Measurements from ENCODE around the gene LBR. TPM values are rescaled to one million over a fixed set of nuclear protein-coding genes. Genes with fewer than 3 reads are reported as not detected.

LBR gene
- total and polyA plus RNA-seq, 9 donors = 22.4 to 60.9 (median 43.0) TPM

- DNase-seq = no peak
- Histone ChIP-seq H3K4me1 (ENCODE audit: insufficient read depth) (peaks cover 10% of the 10 kb centered on the region), H3K9me3 (no peaks in the 10 kb centered on the region), H3K27ac (no peak overlapping the region), H3K27me3 (no peaks in the 10 kb centered on the region), H3K36me3 (no peaks in the 10 kb centered on the region), H3K4me3 (no peak overlapping the region)
- TF ChIP-seq EP300 (IDR thresholded peaks at IDR 0.05) (no peak), POLR2A (IDR thresholded peaks at IDR 0.05) (no peak), CTCF (IDR thresholded peaks at IDR 0.05) (no peak)
- intact Hi-C loops (cut with DNase I) = no loop called here
- 76 to 78% (median 77%) methylated on average over 14 of the region's 14 CpGs for WGBS, 3 donors
These were observed 5.7 kb downstream of the LBR start for GRCh38 chr1:225422031-225422605.

DNA sequence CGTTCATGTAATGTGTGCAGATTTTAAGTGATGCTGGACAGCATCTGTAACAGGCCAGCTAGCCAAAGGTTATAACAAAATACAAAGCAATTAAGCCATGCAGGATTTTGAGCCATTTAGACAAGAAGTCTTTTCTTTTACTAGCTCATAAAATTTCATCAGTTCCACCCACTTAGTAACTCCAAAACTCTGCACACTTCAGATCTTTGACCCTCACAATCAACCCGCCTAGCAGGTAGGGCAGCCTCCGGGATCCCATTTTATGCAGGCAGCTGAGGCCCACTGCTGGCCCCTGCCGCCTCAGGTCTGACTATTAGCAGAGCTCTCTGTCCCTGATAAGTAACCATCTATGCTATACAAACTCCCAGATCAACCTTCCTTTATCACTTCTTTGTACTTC, 9.2 kb downstream of the LBR start:
- DNase-seq = no peak
- H3K4me1 ChIP-seq (ENCODE audit: insufficient read depth) = no peaks in the 10 kb centered on the region
- intact Hi-C loops (cut with DNase I) = no loop called here
- H3K27ac ChIP-seq = no peak overlapping the region
- WGBS, 3 donors = 93 to 97% (median 94%) methylated on average over 4 of the region's 4 CpGs
- H3K27me3 ChIP-seq = no peaks in the 10 kb centered on the region
- TF ChIP-seq POLR2A (IDR thresholded peaks at IDR 0.05) (no peak), EP300 (IDR thresholded peaks at IDR 0.05) (no peak), CTCF (IDR thresholded peaks at IDR 0.05) (no peak)
- H3K36me3 ChIP-seq = no peaks in the 10 kb centered on the region
- no peaks in the 10 kb centered on the region for H3K9me3 ChIP-seq
- no peak overlapping the region for H3K4me3 ChIP-seq

DNA sequence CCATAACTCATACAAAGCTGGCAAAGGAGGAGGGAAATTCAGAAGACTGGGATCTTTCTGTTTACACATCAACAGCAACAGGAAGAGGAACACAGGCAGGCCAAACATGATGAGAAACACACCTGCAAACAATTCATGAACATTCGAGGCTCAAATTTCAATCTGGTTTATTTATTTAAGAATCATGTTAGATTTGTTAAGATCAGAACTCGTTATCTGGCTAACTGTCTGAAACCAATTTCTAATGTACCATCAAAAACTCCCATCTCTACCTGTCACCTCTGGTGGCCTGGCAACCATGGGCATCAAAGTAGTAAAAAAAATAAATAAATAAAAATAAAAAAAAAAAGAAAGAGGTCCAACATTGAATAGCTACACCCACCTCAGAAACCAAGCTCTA, 9.8 kb downstream of the LBR start:
- TF ChIP-seq POLR2A (IDR thresholded peaks at IDR 0.05) (no peak), CTCF (IDR thresholded peaks at IDR 0.05) (no peak), EP300 (IDR thresholded peaks at IDR 0.05) (no peak)
- DNase-seq = no peak
- Histone ChIP-seq H3K4me3 (no peak overlapping the region), H3K36me3 (no peaks in the 10 kb centered on the region), H3K27ac (no peak overlapping the region), H3K4me1 (ENCODE audit: insufficient read depth) (no peaks in the 10 kb centered on the region), H3K27me3 (no peaks in the 10 kb centered on the region), H3K9me3 (no peaks in the 10 kb centered on the region)
- intact Hi-C loops (cut with DNase I) = no loop called here
- WGBS, 3 donors = 94% methylated on average over 2 of the region's 2 CpGs

DNA sequence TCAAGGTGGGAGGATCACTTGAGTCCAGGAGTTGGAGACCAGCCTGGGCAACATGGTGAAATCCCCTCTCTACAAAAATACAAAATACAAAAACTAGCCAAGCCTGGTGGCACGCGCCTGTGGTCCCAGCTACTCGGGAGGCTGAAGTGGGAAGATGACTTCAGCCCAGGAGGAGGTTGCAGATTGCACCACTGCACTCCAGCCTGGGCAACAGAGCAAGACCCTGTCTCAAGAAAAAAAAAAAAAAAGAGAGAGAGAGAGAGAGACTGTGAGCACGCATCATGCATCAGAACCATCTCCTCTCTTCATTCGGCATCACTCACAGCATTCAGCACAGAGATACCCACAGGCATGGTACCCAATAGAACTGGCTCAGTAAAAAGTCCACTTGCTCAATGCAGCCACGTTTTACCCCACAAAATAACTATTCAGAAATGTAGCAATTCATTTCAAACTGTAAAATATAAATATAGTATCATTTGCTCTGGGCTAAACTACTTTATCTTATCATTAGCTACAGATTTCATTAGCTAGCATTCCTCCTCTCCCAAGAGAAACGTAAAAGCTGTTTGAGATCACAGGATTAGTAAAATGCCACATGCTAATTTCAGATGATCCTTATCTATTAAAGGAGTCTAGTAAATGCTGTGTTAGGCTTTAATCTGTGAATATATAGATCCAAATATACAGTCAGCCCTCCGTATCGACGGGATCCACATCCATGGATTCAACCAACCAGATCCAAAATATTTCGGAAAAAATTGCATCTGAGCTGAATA, 11.7 kb downstream of the LBR start:
- Histone ChIP-seq H3K4me3 (no peak overlapping the region), H3K4me1 (ENCODE audit: insufficient read depth) (no peaks in the 10 kb centered on the region), H3K9me3 (no peaks in the 10 kb centered on the region), H3K27ac (no peak overlapping the region), H3K36me3 (no peaks in the 10 kb centered on the region), H3K27me3 (no peaks in the 10 kb centered on the region)
- intact Hi-C loops (cut with DNase I) = no loop called here
- WGBS, 3 donors = 94 to 95% (median 94%) methylated on average over 11 of the region's 11 CpGs
- no peak for DNase-seq
- TF ChIP-seq EP300 (IDR thresholded peaks at IDR 0.05) (no peak), CTCF (IDR thresholded peaks at IDR 0.05) (no peak), POLR2A (IDR thresholded peaks at IDR 0.05) (no peak)

All from ovary (tissue), 9 donors.